Right lobe of liver (tissue), 6 donors: ENCODE results near the gene HOTAIR. TPM values are rescaled to one million over a fixed set of nuclear protein-coding genes. Genes with fewer than 3 reads are reported as not detected.
A peak's percentile ranks its signal among the peaks of the same experiment; 100 is the strongest.

Source experiments
- ATAC-seq, 4 donors: fragments of 200-7000 bp; cut with Tn5 transposase; one replicate each; pipeline ENCODE4 v1.9.1; 2020; ENCODE audit warnings: mild to moderate bottlenecking in 4 of 4, moderate library complexity in 4 of 4
- DNase-seq, 3 donors: peaks; one replicate each; pipeline ENCODE4 v3.0.0-alpha.2; 2020
- H3K27ac ChIP-seq, 3 donors: fragments of 200-600 bp; one replicate each; pipeline ENCODE4 v1.8.0; 2022
- H3K27me3 ChIP-seq, 2 donors: fragments of 200-600 bp; one replicate each; pipeline ENCODE4 v1.8.0; 2022
- H3K36me3 ChIP-seq, 4 donors: fragments of 200-600 bp; sonication (generic) in 1 of 4; one replicate each; pipeline versions ENCODE4 v1.5.1 to v1.8.0; 2017 to 2022; ENCODE audit warnings: control low read depth in 1 of 4
- H3K4me1 ChIP-seq, 4 donors: fragments of 200-600 bp; sonication (generic) in 1 of 4; one replicate each; pipeline versions ENCODE4 v1.5.1 to v1.8.0; 2017 to 2022; ENCODE audit warnings: control low read depth in 1 of 4
- H3K4me3 ChIP-seq, 3 donors: fragments of 200-600 bp; one replicate each; pipeline ENCODE4 v1.8.0; 2022
- H3K9me3 ChIP-seq, 4 donors: fragments of 200-600 bp; sonication (generic) in 1 of 4; one replicate each; pipeline versions ENCODE4 v1.5.1 to v1.8.0; 2017 to 2022; ENCODE audit warnings: control low read depth in 1 of 4
- CTCF ChIP-seq, 4 donors: fragments of 200-600 bp in 3 of 4; fragments of 450-650 bp in 1 of 4; IDR thresholded peaks; one replicate each; pipeline versions ENCODE4 v1.5.1 to v1.8.0; 2016 to 2022; ENCODE audit warnings: antibody characterized with exemption in 4 of 4, mild to moderate bottlenecking in 2 of 4
- POLR2A ChIP-seq: fragments of 450-650 bp; IDR thresholded peaks from one replicate; pipeline ENCODE4 v1.6.1; 2017; ENCODE audit warnings: antibody characterized with exemption, mild to moderate bottlenecking
- WGBS: methylation state at CpG from one replicate; pipeline ENCODE4 v1.1.6; 2018; ENCODE audit warnings: low coverage, low lambda C conversion rate; ENCODE audit not compliant: insufficient coverage; ENCODE audit errors: missing lambda C conversion rate; 5-methylcytosine and 5-hydroxymethylcytosine counted together
- intact Hi-C, 2 donors: fragments of 100-400 bp; cut with DNase I; formaldehyde crosslinking; loops; one replicate each; pipeline versions ENCODE4 v1.11.2 to v1.14.1; 2022
- total RNA-seq, 6 experiments: library from RNA; depleted of rRNA in 2 of 6; stranded (reverse); fragments of >200 nt in 2 of 6; fragmentation: NEBNext Ultra II Directional in 3 of 6; extraction: Animal tissue kit (Norgen Biotek cat#: 25700) in 3 of 6; gene quantifications; one replicate each; pipeline versions ENCODE4 v1.1.0 to v1.2.4, GENCODE V29; 2016 to 2023
- donor health status: DM: no; HTN: yes; CAD: no.
- donor health status: DM: no; HTN: no; CAD: no.
- donor health status: DM: no; HTN: no; CAD: no.
- donor health status: DM: no; HTN: yes; CAD: no.
- donor health status: DM: no; HTN: yes; CAD: no.

The HOTAIR gene
- total RNA-seq, 6 experiments from 2014 or later: not detected

GRCh38 chr12:53998900-53999236 is 24.1 kb upstream of the HOTAIR start:
- Histone ChIP-seq H3K4me3 (no peak overlapping the region), H3K4me1 (peaks cover 0 to 29% (median 2%) of the 10 kb centered on the region in 4 donors), H3K27ac (no peak overlapping the region), H3K36me3 (no peaks in the 10 kb centered on the region), H3K27me3 (peaks cover 8 to 59% of the 10 kb centered on the region in 2 donors), H3K9me3 (no peaks in the 10 kb centered on the region)
- ATAC-seq (no peak), DNase-seq (no peak)
- intact Hi-C loops: no loop called here
- TF ChIP-seq POLR2A (no peak), CTCF (IDR thresholded peaks at IDR 0.05) (no peak)
- WGBS: 5% methylated on average over 13 of the region's 13 CpGs

GRCh38 chr12:53998110-53998899 is 23.6 kb upstream of the HOTAIR start:
- DNase-seq: no peak
- 10% methylated on average over 5 of the region's 11 CpGs for WGBS
- H3K4me1 ChIP-seq: peaks cover 0 to 29% (median 2%) of the 10 kb centered on the region in 4 donors
- no peaks in the 10 kb centered on the region for H3K9me3 ChIP-seq
- no peak for ATAC-seq
- no peak overlapping the region for H3K27ac ChIP-seq
- H3K36me3 ChIP-seq: no peaks in the 10 kb centered on the region
- H3K4me3 ChIP-seq: no peak overlapping the region
- peaks cover 8 to 65% of the 10 kb centered on the region in 2 donors for H3K27me3 ChIP-seq
- TF ChIP-seq CTCF (IDR thresholded peaks at IDR 0.05): no peak
- TF ChIP-seq POLR2A: no peak
- intact Hi-C loops: no loop called here

- DNase-seq (no peak), ATAC-seq (no peak)
- Histone ChIP-seq H3K9me3 (no peaks in the 10 kb centered on the region), H3K27me3 (peaks cover 8 to 66% of the 10 kb centered on the region in 2 donors), H3K4me1 (peaks cover 0 to 29% (median 2%) of the 10 kb centered on the region in 4 donors), H3K4me3 (no peak overlapping the region), H3K27ac (no peak overlapping the region), H3K36me3 (no peaks in the 10 kb centered on the region)
- WGBS: 7% methylated on average over 19 of the region's 35 CpGs
- TF ChIP-seq POLR2A (no peak), CTCF (IDR thresholded peaks at IDR 0.05) (no peak)
- intact Hi-C loops: no loop called here
Measured at GRCh38 chr12:53997204-53998109, 22.7 kb upstream of the HOTAIR start.

- Histone ChIP-seq H3K36me3 (no peaks in the 10 kb centered on the region), H3K27me3 (peaks cover 8 to 70% of the 10 kb centered on the region in 2 donors), H3K9me3 (no peaks in the 10 kb centered on the region), H3K4me1 (peaks cover 0 to 29% (median 2%) of the 10 kb centered on the region in 4 donors), H3K27ac (no peak overlapping the region), H3K4me3 (peak overlapping the region; percentile 40 to 48 (median 46))
- ATAC-seq (peak in 1 of 4 donors; percentile 6), DNase-seq (no peak)
- TF ChIP-seq CTCF (IDR thresholded peaks at IDR 0.05) (no peak), POLR2A (no peak)
- 19% methylated on average over 25 of the region's 29 CpGs for WGBS
- intact Hi-C loops: no loop called here
Measured at GRCh38 chr12:53996240-53997203, 21.8 kb upstream of the HOTAIR start.
